Measurements from ENCODE around the gene PTPN23. TPM values are rescaled to one million over a fixed set of nuclear protein-coding genes. Genes with fewer than 3 reads are reported as not detected.

PTPN23 gene
- total and polyA plus RNA-seq, 2 of the 8 experiments (the other 6 are each of a cell fraction or from before 2014, with no cell fraction given): 2.9 to 46.7 TPM

DNA sequence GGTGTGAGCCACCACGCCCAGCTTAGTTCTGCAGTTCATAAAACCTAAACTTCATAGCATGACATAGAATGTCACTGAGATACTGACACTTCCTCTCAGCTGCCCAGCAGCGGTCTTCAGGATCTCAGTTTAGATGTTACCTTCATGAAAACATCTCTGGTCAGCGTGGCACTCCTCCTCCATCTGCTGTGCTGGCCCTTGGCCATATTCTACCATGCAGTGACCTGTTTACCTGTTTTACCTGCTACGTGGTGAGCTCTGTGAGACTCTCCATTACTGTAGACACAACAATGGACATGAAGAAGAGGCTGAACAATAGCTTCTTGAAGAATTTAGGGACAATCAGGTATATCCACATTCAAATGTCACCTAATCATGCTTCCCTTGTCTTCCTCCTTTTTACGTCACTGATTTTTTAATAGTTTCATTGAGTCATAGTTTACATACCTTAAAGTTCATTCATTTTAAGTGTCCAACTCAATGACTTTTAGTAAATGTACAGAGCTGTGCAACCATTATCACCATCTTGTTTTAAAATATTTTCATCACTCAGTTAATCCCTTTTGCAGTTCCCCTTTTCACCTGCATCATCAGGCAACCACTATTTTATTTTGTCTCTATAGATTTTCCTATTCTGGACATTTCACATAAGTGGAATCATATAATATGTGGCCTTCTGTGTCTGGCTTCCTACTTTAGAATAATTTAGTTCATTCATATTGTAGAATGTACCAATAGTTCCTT, 32.2 kb upstream of the PTPN23 start:
- no peak overlapping the region for H3K4me2 ChIP-seq (ENCODE audit: insufficient read depth in 1 of 2, low read depth in 2 of 2, low read length in 2 of 2)
- ChIA-PET CTCF (ENCODE audit: partially characterized antibody) (interaction anchor here (0.6 to 0.7 kb wide), 2 partner anchors 56 to 304 kb away, joined by 3 read pairs; no protein-coding TSS in a partner anchor), POLR2A (ENCODE audit: partially characterized antibody) (interaction anchor here (0.6 kb wide), 1 partner anchor 29 kb away, joined by 3 read pairs; no protein-coding TSS in a partner anchor)
- no peak overlapping the region for H2BK15ac ChIP-seq (ENCODE audit: low read length)
- H3K23me2 ChIP-seq (ENCODE audit: low read depth, low read length): no peaks in the 10 kb centered on the region
- no peaks in the 10 kb centered on the region for H3K79me1 ChIP-seq (ENCODE audit: low read depth, low read length)
- no peak overlapping the region for H2AFZ ChIP-seq (ENCODE audit: low read length)
- no peak overlapping the region for H4K8ac ChIP-seq (ENCODE audit: extremely low read depth, insufficient read depth, low read length)
- no peak overlapping the region for H3K9ac ChIP-seq (replicated peaks in 1 of 4; ENCODE audit: extremely low read depth in 1 of 4, low read depth in 3 of 4, low read length in 3 of 4)
- H4K91ac ChIP-seq (replicated peaks; ENCODE audit: insufficient read length, low read length): no peak overlapping the region
- peaks cover 0 to 1% of the 10 kb centered on the region in 2 experiments for H4K20me1 ChIP-seq (replicated peaks in 1 of 2; ENCODE audit: control insufficient read depth in 1 of 2, insufficient read depth in 2 of 2, low read length in 2 of 2)
- no peak overlapping the region for H2AK5ac ChIP-seq (ENCODE audit: low read depth, low read length)
- H3K4ac ChIP-seq (replicated peaks; ENCODE audit: insufficient read length, low read depth, low read length): no peak overlapping the region
- no peak for FAIRE-seq
- H2BK120ac ChIP-seq (replicated peaks; ENCODE audit: low read depth, low read length): no peak overlapping the region
- 93% methylated on average over 5 of the region's 5 CpGs; no CpG with 5 or more reads in 1 of the 2 experiments for WGBS, 2 experiments (ENCODE audit: extremely low coverage in 1 of 2, insufficient coverage in 1 of 2, insufficient read length in 1 of 2, insufficient replicate concordance in 2 of 2, low coverage in 1 of 2, low lambda C conversion rate in 2 of 2, missing lambda C conversion rate in 1 of 2)
- H3K27ac ChIP-seq (ENCODE audit: low read depth, low read length): no peak overlapping the region
- no peak overlapping the region for H3K4me3 ChIP-seq (ENCODE audit: extremely low read depth in 1 of 4, insufficient read depth in 2 of 4, low read depth in 3 of 4, low read length in 4 of 4)
- no peak overlapping the region for H3K18ac ChIP-seq (ENCODE audit: extremely low read depth, low read length)
- H4K5ac ChIP-seq (ENCODE audit: insufficient read length, low read depth, low read length): no peak overlapping the region
- H3K56ac ChIP-seq (replicated peaks; ENCODE audit: insufficient read length, low read depth, low read length): no peak overlapping the region
- no peaks in the 10 kb centered on the region for H3K9me3 ChIP-seq (ENCODE audit: insufficient read depth in 2 of 2, low read depth in 1 of 2, low read length in 1 of 2)
- no peaks in the 10 kb centered on the region for H3K27me3 ChIP-seq (replicated peaks in 1 of 4; ENCODE audit: control insufficient read depth in 3 of 4, extremely low read depth in 1 of 4, insufficient read depth in 3 of 4, low read length in 3 of 4)
- H3K36me3 ChIP-seq (ENCODE audit: control insufficient read depth in 2 of 4, insufficient read depth in 4 of 4, low read length in 3 of 4): peaks cover 7 to 15% (median 9%) of the 10 kb centered on the region in 4 experiments; a peak in 6 of 8 replicates
- H2BK12ac ChIP-seq (ENCODE audit: low read depth, low read length): no peak overlapping the region
- no peak for DNase-seq (ENCODE audit: low read depth in 1 of 2, low spot score in 2 of 2)
- no peak overlapping the region for H2BK20ac ChIP-seq (ENCODE audit: low read length)
- H2BK5ac ChIP-seq (ENCODE audit: low read depth, low read length): no peak overlapping the region
- H3K14ac ChIP-seq (ENCODE audit: insufficient read length): no peak overlapping the region
- no peak overlapping the region for H3K23ac ChIP-seq (ENCODE audit: insufficient read length)
- no peaks in the 10 kb centered on the region for H3K79me2 ChIP-seq (ENCODE audit: control insufficient read depth in 1 of 2, insufficient read depth in 2 of 2, low read length in 2 of 2)
- TF ChIP-seq CTBP2 (IDR thresholded peaks at IDR 0.05; ENCODE audit: borderline replicate concordance, insufficient read depth, insufficient read length, low read length) (no peak), ZNF274 (IDR thresholded peaks at IDR 0.05; ENCODE audit: borderline replicate concordance, extremely low read depth, low read length) (no peak), SIX5 (IDR thresholded peaks at IDR 0.05; ENCODE audit: low read depth, low read length) (no peak), SRF (IDR thresholded peaks at IDR 0.05; ENCODE audit: low read depth, low read length) (no peak), SP2 (IDR thresholded peaks at IDR 0.05; ENCODE audit: low read length) (no peak), TEAD4 (IDR thresholded peaks at IDR 0.05; ENCODE audit: low read depth, low read length) (no peak), SP1 (IDR thresholded peaks at IDR 0.05; ENCODE audit: low read depth, low read length) (no peak), SUZ12 (IDR thresholded peaks at IDR 0.05; ENCODE audit: low read length) (no peak), CBX8 (IDR thresholded peaks at IDR 0.05; ENCODE audit: borderline replicate concordance, low read depth, low read length) (no peak), TAF7 (optimal IDR thresholded peaks at IDR 0.05; ENCODE audit: borderline replicate concordance, low read depth, low read length) (no peak), GABPA (IDR thresholded peaks at IDR 0.05; ENCODE audit: borderline replicate concordance, insufficient read depth, low read length) (no peak)
- no peaks in the 10 kb centered on the region; a peak in 2 of 7 replicates for H3K4me1 ChIP-seq (replicated peaks in 1 of 4; ENCODE audit: control insufficient read depth in 3 of 4, insufficient read depth in 4 of 4, low read length in 3 of 4)
